ENCODE results near the gene ALDH18A1. TPM values are rescaled to one million over a fixed set of nuclear protein-coding genes. Genes with fewer than 3 reads are reported as not detected.

The ALDH18A1 gene
- total and polyA plus RNA-seq, 2 of the 8 experiments (the other 6 are each of a cell fraction or from before 2014, with no cell fraction given) = 59.6 to 128 TPM

DNA sequence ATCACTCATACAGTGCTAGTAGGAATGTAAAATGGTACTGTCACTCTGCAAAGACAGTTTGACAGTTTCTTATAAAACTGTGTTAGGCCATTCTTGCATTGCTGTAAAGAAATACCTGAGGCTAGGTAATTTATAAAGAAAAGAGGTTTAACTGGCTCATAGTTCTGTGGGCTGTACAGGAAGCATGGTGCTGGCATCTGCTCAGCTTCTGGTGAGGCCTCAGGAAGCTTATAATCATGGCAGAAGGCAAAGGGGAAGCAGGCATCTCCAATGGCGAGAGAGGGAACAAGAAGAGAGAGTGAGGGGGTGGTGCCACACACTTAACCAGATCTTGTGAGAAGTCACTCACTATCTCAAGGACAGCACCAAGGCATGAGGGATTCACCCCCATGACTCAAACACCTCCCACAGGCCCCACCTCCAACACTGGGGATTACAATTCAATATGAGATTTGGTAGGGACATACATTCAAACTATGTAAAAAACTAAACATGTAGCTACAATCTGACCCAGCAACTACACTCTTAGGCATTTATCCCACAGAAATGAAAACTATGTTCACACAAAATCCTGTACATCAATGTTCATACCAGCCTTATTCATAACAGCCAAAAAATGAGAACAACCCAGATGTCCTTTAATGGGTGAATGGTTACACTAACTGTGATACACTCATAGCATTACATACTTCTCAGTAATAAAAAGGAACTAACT, 5.0 kb downstream of the ALDH18A1 start (continued):
- TF ChIP-seq, protein P1, sequence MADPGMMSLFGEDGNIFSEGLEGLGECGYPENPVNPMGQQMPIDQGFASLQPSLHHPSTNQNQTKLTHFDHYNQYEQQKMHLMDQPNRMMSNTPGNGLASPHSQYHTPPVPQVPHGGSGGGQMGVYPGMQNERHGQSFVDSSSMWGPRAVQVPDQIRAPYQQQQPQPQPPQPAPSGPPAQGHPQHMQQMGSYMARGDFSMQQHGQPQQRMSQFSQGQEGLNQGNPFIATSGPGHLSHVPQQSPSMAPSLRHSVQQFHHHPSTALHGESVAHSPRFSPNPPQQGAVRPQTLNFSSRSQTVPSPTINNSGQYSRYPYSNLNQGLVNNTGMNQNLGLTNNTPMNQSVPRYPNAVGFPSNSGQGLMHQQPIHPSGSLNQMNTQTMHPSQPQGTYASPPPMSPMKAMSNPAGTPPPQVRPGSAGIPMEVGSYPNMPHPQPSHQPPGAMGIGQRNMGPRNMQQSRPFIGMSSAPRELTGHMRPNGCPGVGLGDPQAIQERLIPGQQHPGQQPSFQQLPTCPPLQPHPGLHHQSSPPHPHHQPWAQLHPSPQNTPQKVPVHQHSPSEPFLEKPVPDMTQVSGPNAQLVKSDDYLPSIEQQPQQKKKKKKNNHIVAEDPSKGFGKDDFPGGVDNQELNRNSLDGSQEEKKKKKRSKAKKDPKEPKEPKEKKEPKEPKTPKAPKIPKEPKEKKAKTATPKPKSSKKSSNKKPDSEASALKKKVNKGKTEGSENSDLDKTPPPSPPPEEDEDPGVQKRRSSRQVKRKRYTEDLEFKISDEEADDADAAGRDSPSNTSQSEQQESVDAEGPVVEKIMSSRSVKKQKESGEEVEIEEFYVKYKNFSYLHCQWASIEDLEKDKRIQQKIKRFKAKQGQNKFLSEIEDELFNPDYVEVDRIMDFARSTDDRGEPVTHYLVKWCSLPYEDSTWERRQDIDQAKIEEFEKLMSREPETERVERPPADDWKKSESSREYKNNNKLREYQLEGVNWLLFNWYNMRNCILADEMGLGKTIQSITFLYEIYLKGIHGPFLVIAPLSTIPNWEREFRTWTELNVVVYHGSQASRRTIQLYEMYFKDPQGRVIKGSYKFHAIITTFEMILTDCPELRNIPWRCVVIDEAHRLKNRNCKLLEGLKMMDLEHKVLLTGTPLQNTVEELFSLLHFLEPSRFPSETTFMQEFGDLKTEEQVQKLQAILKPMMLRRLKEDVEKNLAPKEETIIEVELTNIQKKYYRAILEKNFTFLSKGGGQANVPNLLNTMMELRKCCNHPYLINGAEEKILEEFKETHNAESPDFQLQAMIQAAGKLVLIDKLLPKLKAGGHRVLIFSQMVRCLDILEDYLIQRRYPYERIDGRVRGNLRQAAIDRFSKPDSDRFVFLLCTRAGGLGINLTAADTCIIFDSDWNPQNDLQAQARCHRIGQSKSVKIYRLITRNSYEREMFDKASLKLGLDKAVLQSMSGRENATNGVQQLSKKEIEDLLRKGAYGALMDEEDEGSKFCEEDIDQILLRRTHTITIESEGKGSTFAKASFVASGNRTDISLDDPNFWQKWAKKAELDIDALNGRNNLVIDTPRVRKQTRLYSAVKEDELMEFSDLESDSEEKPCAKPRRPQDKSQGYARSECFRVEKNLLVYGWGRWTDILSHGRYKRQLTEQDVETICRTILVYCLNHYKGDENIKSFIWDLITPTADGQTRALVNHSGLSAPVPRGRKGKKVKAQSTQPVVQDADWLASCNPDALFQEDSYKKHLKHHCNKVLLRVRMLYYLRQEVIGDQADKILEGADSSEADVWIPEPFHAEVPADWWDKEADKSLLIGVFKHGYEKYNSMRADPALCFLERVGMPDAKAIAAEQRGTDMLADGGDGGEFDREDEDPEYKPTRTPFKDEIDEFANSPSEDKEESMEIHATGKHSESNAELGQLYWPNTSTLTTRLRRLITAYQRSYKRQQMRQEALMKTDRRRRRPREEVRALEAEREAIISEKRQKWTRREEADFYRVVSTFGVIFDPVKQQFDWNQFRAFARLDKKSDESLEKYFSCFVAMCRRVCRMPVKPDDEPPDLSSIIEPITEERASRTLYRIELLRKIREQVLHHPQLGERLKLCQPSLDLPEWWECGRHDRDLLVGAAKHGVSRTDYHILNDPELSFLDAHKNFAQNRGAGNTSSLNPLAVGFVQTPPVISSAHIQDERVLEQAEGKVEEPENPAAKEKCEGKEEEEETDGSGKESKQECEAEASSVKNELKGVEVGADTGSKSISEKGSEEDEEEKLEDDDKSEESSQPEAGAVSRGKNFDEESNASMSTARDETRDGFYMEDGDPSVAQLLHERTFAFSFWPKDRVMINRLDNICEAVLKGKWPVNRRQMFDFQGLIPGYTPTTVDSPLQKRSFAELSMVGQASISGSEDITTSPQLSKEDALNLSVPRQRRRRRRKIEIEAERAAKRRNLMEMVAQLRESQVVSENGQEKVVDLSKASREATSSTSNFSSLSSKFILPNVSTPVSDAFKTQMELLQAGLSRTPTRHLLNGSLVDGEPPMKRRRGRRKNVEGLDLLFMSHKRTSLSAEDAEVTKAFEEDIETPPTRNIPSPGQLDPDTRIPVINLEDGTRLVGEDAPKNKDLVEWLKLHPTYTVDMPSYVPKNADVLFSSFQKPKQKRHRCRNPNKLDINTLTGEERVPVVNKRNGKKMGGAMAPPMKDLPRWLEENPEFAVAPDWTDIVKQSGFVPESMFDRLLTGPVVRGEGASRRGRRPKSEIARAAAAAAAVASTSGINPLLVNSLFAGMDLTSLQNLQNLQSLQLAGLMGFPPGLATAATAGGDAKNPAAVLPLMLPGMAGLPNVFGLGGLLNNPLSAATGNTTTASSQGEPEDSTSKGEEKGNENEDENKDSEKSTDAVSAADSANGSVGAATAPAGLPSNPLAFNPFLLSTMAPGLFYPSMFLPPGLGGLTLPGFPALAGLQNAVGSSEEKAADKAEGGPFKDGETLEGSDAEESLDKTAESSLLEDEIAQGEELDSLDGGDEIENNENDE (IDR thresholded peaks at IDR 0.05; ENCODE audit: insufficient replicate concordance, low read length) = no peak
- TF ChIP-seq, protein P2, sequence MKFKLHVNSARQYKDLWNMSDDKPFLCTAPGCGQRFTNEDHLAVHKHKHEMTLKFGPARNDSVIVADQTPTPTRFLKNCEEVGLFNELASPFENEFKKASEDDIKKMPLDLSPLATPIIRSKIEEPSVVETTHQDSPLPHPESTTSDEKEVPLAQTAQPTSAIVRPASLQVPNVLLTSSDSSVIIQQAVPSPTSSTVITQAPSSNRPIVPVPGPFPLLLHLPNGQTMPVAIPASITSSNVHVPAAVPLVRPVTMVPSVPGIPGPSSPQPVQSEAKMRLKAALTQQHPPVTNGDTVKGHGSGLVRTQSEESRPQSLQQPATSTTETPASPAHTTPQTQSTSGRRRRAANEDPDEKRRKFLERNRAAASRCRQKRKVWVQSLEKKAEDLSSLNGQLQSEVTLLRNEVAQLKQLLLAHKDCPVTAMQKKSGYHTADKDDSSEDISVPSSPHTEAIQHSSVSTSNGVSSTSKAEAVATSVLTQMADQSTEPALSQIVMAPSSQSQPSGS (IDR thresholded peaks at IDR 0.05; ENCODE audit: low read length) = no peak

Measured in H1 (cell line).